CD4-positive, alpha-beta T cell treated with Interleukin-1 beta for 1 hour (primary cell): ENCODE data around the gene CLPX.
"Not testable (repeated sequence)": the region's sequence is repeated elsewhere in the genome, so short reads cannot be mapped to it uniquely, and the experiment has no call there.

Experiments
- DNase-seq, 2 donors: peaks; one replicate each; pipeline ENCODE4 v3.0.0-alpha.2; 2020 to 2022

The CLPX gene

DNA sequence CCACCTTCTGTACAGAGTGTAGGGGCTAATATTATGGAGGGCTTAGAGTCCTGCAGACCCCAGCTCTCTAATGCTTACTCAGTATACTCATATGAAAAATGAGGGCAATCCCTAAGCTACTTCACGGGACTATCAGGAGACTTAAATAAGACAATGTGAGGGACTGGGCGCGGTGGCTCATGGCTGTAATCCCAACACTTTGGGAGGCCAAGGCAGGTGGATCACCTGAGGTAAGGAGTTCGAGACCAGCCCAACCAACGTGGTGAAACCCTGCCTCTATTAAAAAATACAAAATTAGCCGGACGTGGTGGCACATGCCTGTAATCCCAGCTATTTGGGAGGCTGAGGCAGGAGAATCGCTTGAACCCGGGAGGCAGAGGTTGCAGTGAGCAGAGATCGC lies 85.3 kb downstream of the CLPX start:
- DNase-seq: not testable (repeated sequence)

DNA sequence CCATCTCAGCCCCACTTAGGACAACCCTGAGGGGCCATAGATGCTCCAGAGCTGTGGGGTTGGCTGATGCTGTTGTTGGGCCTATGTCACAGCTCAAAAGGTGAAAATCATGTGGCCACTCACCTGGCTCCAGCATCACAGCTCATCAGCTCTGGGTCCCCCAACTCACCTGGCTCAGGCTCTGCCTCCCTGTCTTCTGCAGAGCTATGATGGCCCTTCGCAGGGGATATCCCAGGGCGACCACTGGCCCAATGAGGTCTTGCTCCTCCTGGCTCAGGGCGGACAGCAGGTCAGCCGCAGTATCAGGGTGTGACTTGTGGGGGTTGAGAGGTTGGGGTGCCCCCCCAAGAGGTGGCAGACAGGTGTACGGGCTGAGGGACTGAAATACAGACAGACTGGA lies 85.8 kb downstream of the CLPX start:
- no peak for DNase-seq
